ENCODE measurements around the gene ZNF182. TPM values are rescaled to one million over a fixed set of nuclear protein-coding genes. Genes with fewer than 3 reads are reported as not detected.

The ZNF182 gene
- total RNA-seq, 5 donors from 2014 or later (not counting 1 experiment from before 2014, with no cell fraction given) = 7.7 to 13.0 (median 11.4) TPM

DNA sequence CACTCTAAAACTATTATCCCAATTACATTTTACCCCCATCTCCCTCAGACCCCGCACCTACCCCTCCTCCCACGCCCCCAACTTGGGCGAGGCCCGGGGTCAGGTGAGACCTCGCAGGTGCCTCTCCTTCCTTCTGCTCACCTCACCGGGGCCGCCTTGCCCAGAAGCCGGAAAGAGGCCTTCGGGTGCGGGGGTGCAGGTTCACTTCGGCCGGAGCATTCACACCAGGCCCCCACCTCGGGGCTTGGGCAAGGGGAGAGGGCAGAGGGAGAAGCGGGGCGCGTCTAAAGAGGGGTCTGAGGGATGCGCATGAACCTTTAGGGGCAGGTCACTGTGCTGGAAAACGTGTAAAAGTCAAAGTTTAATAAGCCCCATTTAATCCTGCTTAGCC lies 427 bp downstream of the ZNF182 start:
- H3K27me3 Mint-ChIP-seq = no peaks in the 10 kb centered on the region
- peaks cover 21 to 26% (median 23%) of the 10 kb centered on the region in 3 donors for H3K4me1 Mint-ChIP-seq
- H3K4me3 Mint-ChIP-seq = peak overlapping the region; percentile 90 to 94 (median 92)
- H3K27ac ChIP-seq (ENCODE audit: low read length) = peak overlapping the region; percentile 83
- peaks cover 13% of the 10 kb centered on the region for H3K36me3 Mint-ChIP-seq
- H3K36me3 ChIP-seq (ENCODE audit: control insufficient read depth in 2 of 2, extremely low read depth in 1 of 2, insufficient read depth in 1 of 2, low read length in 1 of 2) = no peaks in the 10 kb centered on the region
- ATAC-seq (replicated peaks in 1 of 4) (peak; percentile 2 to 39 (median 20)), DNase-seq (peak in 6 of 35 experiments; percentile 3 to 30 (median 13))
- ChIA-PET CTCF (no interaction called here), POLR2A (no interaction called here)
- H3K27ac Mint-ChIP-seq = peak overlapping the region; percentile 99
- no peaks in the 10 kb centered on the region for H3K27me3 ChIP-seq (replicated peaks in 1 of 2; ENCODE audit: control insufficient read depth in 2 of 2, extremely low read depth in 1 of 2, insufficient read depth in 2 of 2, low read length in 1 of 2)
- no peaks in the 10 kb centered on the region for H3K9me3 ChIP-seq
- H3K9me3 Mint-ChIP-seq = no peaks in the 10 kb centered on the region
- peaks cover 2 to 6% of the 10 kb centered on the region in 2 experiments for H3K4me1 ChIP-seq (ENCODE audit: control insufficient read depth in 1 of 2, extremely low read depth in 1 of 2, insufficient read depth in 2 of 2, low read length in 2 of 2)
- H3K4me3 ChIP-seq (ENCODE audit: control insufficient read depth in 1 of 2, extremely low read depth in 1 of 2, low read length in 1 of 2) = peak overlapping the region; percentile 41 to 76
- no CpG with 5 or more reads among the region's 18 CpGs for WGBS (ENCODE audit: insufficient coverage)

DNA sequence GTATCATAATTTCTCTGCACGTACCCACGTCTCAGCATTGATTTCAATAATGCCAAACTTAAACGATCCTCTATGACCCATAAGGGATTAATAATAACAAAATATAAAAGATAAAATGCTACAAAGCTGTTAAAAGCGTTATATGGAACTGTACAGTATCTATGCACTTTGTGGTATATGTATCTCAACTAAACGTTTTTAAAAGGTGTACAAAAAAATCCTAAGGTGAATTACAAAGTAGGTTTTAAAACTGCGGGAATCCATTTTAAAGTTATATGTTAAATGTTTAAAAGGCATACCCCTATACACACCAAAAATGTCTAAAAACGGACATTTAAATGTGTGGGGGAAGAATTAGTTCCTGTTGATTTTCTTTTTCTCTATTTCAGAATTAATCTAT lies 860 bp downstream of the ZNF182 start:
- no CpG with 5 or more reads among the region's 7 CpGs for WGBS (ENCODE audit: insufficient coverage)
- peaks cover 18% of the 10 kb centered on the region for H3K36me3 Mint-ChIP-seq
- H3K9me3 Mint-ChIP-seq = no peaks in the 10 kb centered on the region
- Histone ChIP-seq H3K27ac (ENCODE audit: low read length) (peak overlapping the region; percentile 83), H3K27me3 (replicated peaks in 1 of 2; ENCODE audit: control insufficient read depth in 2 of 2, extremely low read depth in 1 of 2, insufficient read depth in 2 of 2, low read length in 1 of 2) (no peaks in the 10 kb centered on the region), H3K4me1 (ENCODE audit: control insufficient read depth in 1 of 2, extremely low read depth in 1 of 2, insufficient read depth in 2 of 2, low read length in 2 of 2) (peaks cover 2 to 6% of the 10 kb centered on the region in 2 experiments), H3K9me3 (no peaks in the 10 kb centered on the region), H3K4me3 (ENCODE audit: control insufficient read depth in 1 of 2, extremely low read depth in 1 of 2, low read length in 1 of 2) (peak overlapping the region in 1 of 2 donors; percentile 76), H3K36me3 (ENCODE audit: control insufficient read depth in 2 of 2, extremely low read depth in 1 of 2, insufficient read depth in 1 of 2, low read length in 1 of 2) (no peaks in the 10 kb centered on the region)
- DNase-seq (no peak), ATAC-seq (replicated peaks in 1 of 4) (no peak)
- H3K27ac Mint-ChIP-seq = no peak overlapping the region
- CTCF ChIA-PET = no interaction called here
- H3K4me3 Mint-ChIP-seq = peak overlapping the region; percentile 37 to 92 (median 90)
- H3K4me1 Mint-ChIP-seq = peaks cover 21 to 26% (median 23%) of the 10 kb centered on the region in 3 donors
- no peaks in the 10 kb centered on the region for H3K27me3 Mint-ChIP-seq
- POLR2A ChIA-PET = no interaction called here

DNA sequence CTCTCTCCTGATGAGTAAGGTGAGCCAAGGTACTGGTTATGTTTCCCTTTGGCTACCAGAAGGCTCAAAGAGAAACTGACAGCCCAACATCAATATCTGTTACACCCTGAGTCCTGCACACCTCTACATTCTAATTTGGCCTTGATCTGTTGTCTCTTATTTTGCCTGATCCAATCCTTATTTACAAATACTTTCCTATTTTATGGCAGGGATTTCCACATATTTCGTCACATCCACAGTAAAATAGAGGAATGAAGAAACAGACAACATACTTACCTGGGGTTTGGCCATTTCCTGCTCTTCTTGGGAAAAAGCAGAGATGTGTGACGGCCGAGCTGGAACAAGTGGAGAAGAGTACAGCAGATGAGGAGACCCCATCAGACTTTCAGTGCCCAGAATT lies 1.5 kb downstream of the ZNF182 start:
- no CpG with 5 or more reads among the region's 3 CpGs for WGBS (ENCODE audit: insufficient coverage)
- Mint-ChIP-seq H3K36me3 (peaks cover 18% of the 10 kb centered on the region), H3K27ac (peak overlapping the region; percentile 48 to 62), H3K4me1 (peaks cover 21 to 26% (median 23%) of the 10 kb centered on the region in 3 donors), H3K4me3 (peak overlapping the region; percentile 57 to 92 (median 90)), H3K27me3 (no peaks in the 10 kb centered on the region), H3K9me3 (no peaks in the 10 kb centered on the region)
- no peaks in the 10 kb centered on the region for H3K9me3 ChIP-seq
- ATAC-seq (replicated peaks in 1 of 4) (no peak), DNase-seq (no peak)
- H3K27me3 ChIP-seq (replicated peaks in 1 of 2; ENCODE audit: control insufficient read depth in 2 of 2, extremely low read depth in 1 of 2, insufficient read depth in 2 of 2, low read length in 1 of 2) = no peaks in the 10 kb centered on the region
- H3K36me3 ChIP-seq (ENCODE audit: control insufficient read depth in 2 of 2, extremely low read depth in 1 of 2, insufficient read depth in 1 of 2, low read length in 1 of 2) = no peaks in the 10 kb centered on the region
- ChIA-PET CTCF (no interaction called here), POLR2A (no interaction called here)
- H3K4me1 ChIP-seq (ENCODE audit: control insufficient read depth in 1 of 2, extremely low read depth in 1 of 2, insufficient read depth in 2 of 2, low read length in 2 of 2) = peaks cover 2 to 6% of the 10 kb centered on the region in 2 experiments
- H3K4me3 ChIP-seq (ENCODE audit: control insufficient read depth in 1 of 2, extremely low read depth in 1 of 2, low read length in 1 of 2) = no peak overlapping the region
- no peak overlapping the region for H3K27ac ChIP-seq (ENCODE audit: low read length)

DNA sequence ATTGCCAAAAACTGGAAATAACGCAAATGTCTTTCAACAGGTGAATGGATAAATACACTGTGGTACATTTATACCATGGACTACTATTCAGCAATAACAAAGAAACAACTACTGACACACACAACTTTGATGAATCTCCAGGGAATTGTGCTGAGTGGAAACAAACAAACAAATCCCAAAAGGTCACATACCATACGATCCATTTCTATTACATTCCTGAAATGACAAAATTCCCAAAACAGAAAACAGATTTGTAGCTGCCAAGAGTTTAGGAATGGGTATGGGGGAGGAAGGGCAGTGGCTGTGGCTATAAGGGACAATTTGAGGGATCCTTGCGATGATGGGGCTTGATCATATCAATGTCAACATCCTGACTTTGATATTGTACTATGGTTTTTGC lies 2.5 kb downstream of the ZNF182 start:
- ATAC-seq (replicated peaks in 1 of 4) (no peak), DNase-seq (no peak)
- peaks cover 21 to 26% (median 23%) of the 10 kb centered on the region in 3 donors for H3K4me1 Mint-ChIP-seq
- H3K36me3 ChIP-seq (ENCODE audit: control insufficient read depth in 2 of 2, extremely low read depth in 1 of 2, insufficient read depth in 1 of 2, low read length in 1 of 2) = peaks cover 0 to 4% of the 10 kb centered on the region in 2 donors
- no peaks in the 10 kb centered on the region for H3K9me3 Mint-ChIP-seq
- H3K27ac Mint-ChIP-seq = peak overlapping the region in 1 of 2 donors; percentile 14
- H3K36me3 Mint-ChIP-seq = peaks cover 19% of the 10 kb centered on the region
- ChIA-PET POLR2A (no interaction called here), CTCF (no interaction called here)
- no peaks in the 10 kb centered on the region for H3K27me3 Mint-ChIP-seq
- no CpG with 5 or more reads among the region's 3 CpGs for WGBS (ENCODE audit: insufficient coverage)
- H3K4me3 ChIP-seq (ENCODE audit: control insufficient read depth in 1 of 2, extremely low read depth in 1 of 2, low read length in 1 of 2) = no peak overlapping the region
- peak overlapping the region in 2 of 3 donors; percentile 8 to 46 for H3K4me3 Mint-ChIP-seq
- H3K4me1 ChIP-seq (ENCODE audit: control insufficient read depth in 1 of 2, extremely low read depth in 1 of 2, insufficient read depth in 2 of 2, low read length in 2 of 2) = peaks cover 2 to 6% of the 10 kb centered on the region in 2 experiments
- H3K27me3 ChIP-seq (replicated peaks in 1 of 2; ENCODE audit: control insufficient read depth in 2 of 2, extremely low read depth in 1 of 2, insufficient read depth in 2 of 2, low read length in 1 of 2) = no peaks in the 10 kb centered on the region
- H3K9me3 ChIP-seq = no peaks in the 10 kb centered on the region
- no peak overlapping the region for H3K27ac ChIP-seq (ENCODE audit: low read length)

DNA sequence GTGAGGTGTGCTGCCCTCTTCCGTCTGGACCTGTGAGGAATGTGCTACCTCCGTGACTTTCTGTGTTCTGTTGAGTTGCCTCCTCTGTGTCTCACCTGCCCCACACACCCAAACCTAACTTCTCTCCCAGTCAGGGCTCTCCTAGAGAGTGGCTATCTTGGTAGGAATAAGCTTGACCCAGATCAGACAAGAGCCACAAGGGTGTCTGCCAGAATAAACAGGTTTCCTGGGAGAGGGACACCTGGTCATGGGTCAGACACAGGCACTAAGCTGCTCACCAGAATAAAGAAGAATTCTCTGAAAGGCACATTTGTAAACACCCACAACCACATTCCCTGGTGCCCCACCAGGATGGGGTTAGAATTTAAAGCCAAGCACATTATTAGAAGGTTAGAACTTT lies 11.1 kb downstream of the ZNF182 start:
- Mint-ChIP-seq H3K9me3 (no peaks in the 10 kb centered on the region), H3K27ac (peak overlapping the region; percentile 14 to 68), H3K4me1 (peaks cover 21 to 36% (median 32%) of the 10 kb centered on the region in 3 donors), H3K27me3 (peaks cover 0 to 3% of the 10 kb centered on the region in 2 donors), H3K36me3 (peaks cover 48% of the 10 kb centered on the region), H3K4me3 (no peak overlapping the region)
- ChIA-PET CTCF (no interaction called here), POLR2A (no interaction called here)
- ATAC-seq (replicated peaks in 1 of 4) (no peak), DNase-seq (no peak)
- Histone ChIP-seq H3K36me3 (ENCODE audit: control insufficient read depth in 2 of 2, extremely low read depth in 1 of 2, insufficient read depth in 1 of 2, low read length in 1 of 2) (peaks cover 7 to 10% of the 10 kb centered on the region in 2 donors), H3K27ac (ENCODE audit: low read length) (no peak overlapping the region), H3K27me3 (replicated peaks in 1 of 2; ENCODE audit: control insufficient read depth in 2 of 2, extremely low read depth in 1 of 2, insufficient read depth in 2 of 2, low read length in 1 of 2) (no peaks in the 10 kb centered on the region), H3K4me1 (ENCODE audit: control insufficient read depth in 1 of 2, extremely low read depth in 1 of 2, insufficient read depth in 2 of 2, low read length in 2 of 2) (peaks cover 0 to 18% of the 10 kb centered on the region in 2 experiments), H3K9me3 (no peaks in the 10 kb centered on the region), H3K4me3 (ENCODE audit: control insufficient read depth in 1 of 2, extremely low read depth in 1 of 2, low read length in 1 of 2) (no peak overlapping the region)
- WGBS (ENCODE audit: insufficient coverage) = no CpG with 5 or more reads among the region's 2 CpGs

DNA sequence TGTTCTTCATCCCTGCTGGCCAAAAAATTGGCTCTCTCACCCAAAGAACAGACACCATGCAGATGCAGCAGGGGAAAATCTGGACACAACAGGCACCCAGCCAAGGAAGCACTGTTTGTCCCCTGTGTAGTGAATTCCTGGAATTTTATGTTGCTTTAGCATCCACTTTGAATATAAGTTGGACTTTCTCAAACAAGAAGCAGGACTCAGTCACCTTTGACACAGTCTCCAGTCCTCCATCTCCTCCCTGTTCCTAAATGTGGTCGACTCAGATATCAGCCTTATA lies 11.8 kb downstream of the ZNF182 start:
- ATAC-seq (replicated peaks in 1 of 4) (no peak), DNase-seq (no peak)
- peak overlapping the region; percentile 23 for H3K27ac ChIP-seq (ENCODE audit: low read length)

More for the DNA sequence above, 11.8 kb downstream of the ZNF182 start:
- H3K4me1 ChIP-seq (ENCODE audit: control insufficient read depth in 1 of 2, extremely low read depth in 1 of 2, insufficient read depth in 2 of 2, low read length in 2 of 2) = peaks cover 0 to 18% of the 10 kb centered on the region in 2 experiments
- peaks cover 7 to 16% of the 10 kb centered on the region in 2 donors for H3K36me3 ChIP-seq (ENCODE audit: control insufficient read depth in 2 of 2, extremely low read depth in 1 of 2, insufficient read depth in 1 of 2, low read length in 1 of 2)
- WGBS (ENCODE audit: insufficient coverage) = 100% methylated on average over 1 of the region's 1 CpG
- Mint-ChIP-seq H3K36me3 (peaks cover 55% of the 10 kb centered on the region), H3K27me3 (peaks cover 0 to 3% of the 10 kb centered on the region in 2 donors), H3K27ac (peak overlapping the region; percentile 77 to 79), H3K4me3 (peak overlapping the region in 1 of 3 donors; percentile 10), H3K4me1 (peaks cover 21 to 36% (median 32%) of the 10 kb centered on the region in 3 donors), H3K9me3 (no peaks in the 10 kb centered on the region)
- no peak overlapping the region for H3K4me3 ChIP-seq (ENCODE audit: control insufficient read depth in 1 of 2, extremely low read depth in 1 of 2, low read length in 1 of 2)
- POLR2A ChIA-PET = no interaction called here
- no peaks in the 10 kb centered on the region for H3K9me3 ChIP-seq
- CTCF ChIA-PET = no interaction called here
- H3K27me3 ChIP-seq (replicated peaks in 1 of 2; ENCODE audit: control insufficient read depth in 2 of 2, extremely low read depth in 1 of 2, insufficient read depth in 2 of 2, low read length in 1 of 2) = no peaks in the 10 kb centered on the region

All from T-cell (primary cell).